HG03432 (cell line): ENCODE measurements around the gene PTPRA.
"Not testable (repeated sequence)": the region's sequence is repeated elsewhere in the genome, so short reads cannot be mapped to it uniquely, and the experiment has no call there.

ENCODE experiments used
- ATAC-seq: cut with Tn5 transposase; IDR thresholded peaks from one replicate; pipeline ENCODE4 v1.9.1; 2021; ENCODE audit warnings: mild to moderate bottlenecking, moderate library complexity; ENCODE audit not compliant: unreplicated experiment

Gene PTPRA

DNA sequence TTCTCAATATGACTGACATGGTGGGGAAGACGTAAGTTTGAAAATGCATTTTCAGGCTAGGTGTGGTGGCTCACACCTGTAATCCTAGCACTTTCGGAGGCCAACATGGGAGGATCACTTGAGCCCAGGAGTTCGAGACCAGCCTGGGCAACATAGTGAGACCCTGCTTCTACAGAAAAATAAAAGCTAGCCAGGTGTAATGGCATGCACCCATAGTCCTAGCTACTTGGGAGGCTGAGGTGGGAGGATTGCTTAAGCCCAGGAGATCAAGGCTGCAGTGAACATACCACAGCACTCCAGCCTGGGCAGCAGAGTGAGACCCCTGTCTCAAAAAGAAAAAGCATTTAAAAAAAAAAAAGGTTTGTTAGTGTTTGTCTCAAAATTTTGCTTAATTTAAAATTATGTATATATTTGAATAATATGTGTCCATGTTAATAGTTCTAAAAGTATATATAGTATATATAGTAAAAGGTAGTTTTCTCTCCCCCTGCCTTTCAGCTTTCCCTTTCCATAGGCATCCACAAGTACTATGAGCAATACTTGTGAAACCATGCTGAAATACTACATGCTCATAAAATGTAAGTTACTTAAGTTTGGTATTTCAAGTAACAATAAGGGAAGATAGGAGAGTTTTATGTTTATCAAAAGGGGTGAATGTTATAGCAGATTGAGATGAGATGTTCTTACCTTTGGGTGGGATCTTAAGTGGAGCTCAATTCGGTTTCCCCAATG, 15.1 kb downstream of the PTPRA start:
- ATAC-seq: no peak

DNA sequence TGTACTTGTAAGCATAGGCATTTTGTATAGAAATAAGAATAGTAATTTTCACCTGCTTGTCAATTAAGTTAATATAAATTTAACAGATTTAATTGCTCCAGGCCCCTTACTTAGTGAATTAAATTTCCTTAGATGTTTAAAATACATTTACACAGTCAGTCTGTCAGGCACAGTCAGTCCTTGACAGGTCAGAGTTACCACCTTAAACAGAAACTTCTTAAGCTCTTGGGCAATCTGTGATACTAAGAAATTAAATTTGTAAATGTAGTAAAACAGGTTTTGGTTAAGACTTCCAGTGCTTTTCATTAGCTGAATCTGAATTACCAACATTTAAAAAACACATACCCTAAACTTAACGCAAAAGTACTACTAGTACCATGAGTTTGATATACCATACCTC, 15.9 kb downstream of the PTPRA start:
- no peak for ATAC-seq

DNA sequence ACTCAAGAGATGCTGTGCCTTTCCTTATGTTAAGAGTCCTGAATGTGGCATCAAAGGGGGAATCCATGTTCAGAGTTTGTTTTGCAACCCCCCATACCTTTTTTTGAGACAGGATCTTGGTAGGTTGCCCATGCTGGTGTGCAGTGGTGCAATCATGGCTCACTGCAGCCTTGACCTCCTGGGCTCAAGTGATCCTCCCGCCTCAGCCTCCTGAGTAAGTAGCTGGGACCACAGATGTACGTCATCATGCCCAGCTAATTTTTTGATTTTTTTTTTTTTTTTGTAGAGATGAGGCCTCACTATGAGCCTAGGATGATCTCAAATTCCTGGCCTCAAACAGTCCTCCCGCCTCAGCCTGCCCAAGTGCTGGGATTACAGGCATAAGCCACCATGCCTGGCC, 16.5 kb downstream of the PTPRA start:
- no peak for ATAC-seq

DNA sequence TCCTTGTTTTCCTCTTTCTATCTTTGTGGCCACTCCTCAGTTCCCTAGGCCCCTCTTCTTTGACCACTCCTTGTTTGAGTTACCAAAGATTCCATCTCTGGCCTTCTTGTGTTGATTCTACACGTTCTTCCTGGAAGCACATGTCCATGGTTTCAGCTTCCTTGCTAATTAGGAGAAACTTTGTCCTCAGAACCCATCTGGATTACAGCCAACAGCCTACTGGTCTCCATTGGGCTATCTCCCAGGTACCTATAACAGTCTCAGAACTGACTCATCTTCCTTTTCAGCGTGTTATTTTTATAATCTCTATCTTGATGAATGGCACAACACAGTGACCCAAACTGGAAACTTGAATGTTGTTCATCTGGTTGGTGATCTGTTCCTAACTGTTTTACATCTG, 17.5 kb downstream of the PTPRA start:
- ATAC-seq: no peak

DNA sequence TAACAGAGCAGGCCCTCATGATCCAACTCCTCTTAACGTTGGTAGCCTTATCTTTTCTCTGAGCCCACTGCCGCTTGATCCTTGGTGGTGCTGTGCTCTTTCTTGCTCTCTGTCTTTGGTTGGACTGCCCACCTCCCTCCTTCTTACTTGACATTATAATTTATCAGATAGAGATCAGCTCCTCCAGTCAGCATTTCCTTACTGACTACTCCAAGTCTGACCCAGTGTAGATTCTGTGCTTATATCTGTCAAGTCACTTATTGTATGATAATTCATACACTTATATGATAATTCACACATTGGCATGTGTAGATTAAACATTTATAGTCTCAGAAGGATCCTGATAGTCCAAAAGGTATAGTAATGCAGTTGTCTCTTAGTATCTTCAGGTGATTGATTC, 18.1 kb downstream of the PTPRA start:
- ATAC-seq: no peak

DNA sequence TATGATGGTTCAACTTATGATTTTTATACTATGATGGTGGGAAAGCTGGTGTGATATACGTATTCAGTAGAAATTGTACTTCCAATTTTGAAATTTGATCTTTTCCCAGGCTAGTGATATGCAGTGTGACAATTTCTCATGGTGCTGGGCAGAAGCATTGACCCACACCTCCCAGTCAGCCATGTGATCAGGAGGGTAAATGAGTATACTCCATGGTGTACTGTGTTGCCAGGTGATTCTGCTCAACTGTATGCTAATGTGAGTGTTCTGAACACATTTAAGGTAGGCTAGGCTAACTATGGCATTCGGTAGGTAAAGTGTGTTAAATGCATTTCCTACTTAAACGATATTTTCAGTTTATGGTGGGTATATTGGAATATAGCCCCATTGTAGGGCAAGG, 19.1 kb downstream of the PTPRA start:
- no peak for ATAC-seq

DNA sequence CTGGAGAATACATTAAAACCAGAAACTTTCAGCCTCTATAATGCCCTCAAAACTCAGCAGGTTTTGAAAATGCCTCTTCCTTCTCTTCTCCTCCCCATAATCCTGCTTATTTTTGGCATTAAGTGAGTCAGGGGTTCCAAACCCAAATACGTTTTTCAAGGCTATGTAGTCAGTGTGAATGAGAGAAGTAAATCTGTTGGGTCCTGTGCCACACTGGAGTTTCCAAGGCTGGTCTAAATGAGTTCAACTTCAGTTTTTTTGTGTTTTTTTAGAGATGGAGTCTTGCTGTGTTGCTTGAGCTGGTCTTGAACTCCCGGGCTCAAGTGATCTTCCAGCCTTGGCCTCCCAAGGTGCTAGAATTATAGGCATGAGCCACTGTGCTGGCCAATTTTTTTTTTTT, 20.9 kb downstream of the PTPRA start:
- ATAC-seq: no peak

DNA sequence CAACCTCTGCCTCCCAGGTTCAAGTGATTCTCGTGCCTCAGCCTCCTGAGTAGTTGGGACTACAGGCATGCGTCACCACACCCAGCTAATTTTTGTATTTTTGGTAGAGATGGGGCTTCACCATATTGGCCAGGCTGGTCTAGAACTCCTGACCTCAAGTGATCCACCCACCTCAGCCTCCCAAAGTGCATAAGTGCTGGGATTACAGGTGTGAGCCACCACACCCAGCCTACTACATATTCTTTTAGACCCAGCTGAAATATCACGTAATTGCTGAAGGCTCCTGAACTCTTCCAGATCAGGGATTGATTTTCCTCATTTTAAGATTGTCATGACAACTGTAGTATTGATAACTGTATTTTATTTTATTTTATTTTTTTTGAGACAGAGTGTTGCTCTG, 21.9 kb downstream of the PTPRA start:
- not testable (repeated sequence) for ATAC-seq

DNA sequence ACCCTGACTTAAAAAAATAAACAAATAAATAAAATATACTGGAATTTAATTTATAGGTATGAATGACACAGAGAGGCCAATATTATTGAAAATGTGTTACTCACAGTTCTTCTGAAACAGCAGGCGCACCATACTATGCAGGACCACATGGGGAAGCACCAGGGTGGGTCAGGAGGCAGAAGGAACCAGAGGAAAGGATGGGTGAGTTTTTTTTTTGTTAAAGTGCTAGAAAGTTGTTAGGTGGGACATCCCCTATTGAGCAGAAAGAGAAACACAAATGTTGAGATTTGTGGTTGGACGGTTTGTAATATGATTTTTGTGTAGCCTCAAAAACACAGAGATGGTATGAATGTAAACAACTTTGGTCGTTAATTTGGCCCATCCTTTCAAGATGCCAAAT, 26.0 kb downstream of the PTPRA start:
- no peak for ATAC-seq

DNA sequence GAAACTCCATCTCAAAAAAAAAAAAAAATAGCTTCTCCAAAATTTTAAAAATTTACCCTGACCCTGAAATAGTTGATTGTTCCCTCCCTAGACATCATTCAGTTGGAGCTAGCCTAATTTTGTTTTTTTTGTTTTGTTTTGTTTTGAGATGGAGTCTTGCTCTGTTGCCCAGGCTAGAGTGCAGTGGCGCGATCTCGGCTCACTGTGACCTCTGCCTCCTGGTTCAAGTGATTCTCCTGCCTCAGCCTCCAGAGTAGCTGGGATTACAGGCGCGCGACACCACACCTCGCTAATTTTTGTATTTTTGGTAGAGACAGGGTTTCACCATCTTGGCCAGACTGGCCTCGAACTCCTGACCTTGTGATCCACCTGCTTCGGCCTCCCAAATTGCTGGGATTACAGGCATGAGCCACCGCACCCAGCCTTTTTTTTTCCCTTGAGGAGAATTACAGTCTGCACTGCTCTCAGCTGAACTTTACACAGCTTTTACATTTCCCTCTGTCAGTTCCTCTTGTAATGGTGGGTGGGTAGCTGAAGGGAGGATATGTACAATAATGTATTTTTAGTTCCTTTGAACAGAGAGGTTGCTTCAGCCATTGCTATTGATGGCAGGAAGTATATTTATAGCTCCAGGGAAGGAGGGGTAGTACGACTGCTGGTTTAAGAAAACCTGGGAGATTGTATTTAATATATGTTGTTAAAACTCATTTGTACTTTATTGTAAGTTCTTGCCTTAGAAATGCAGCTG, 27.7 kb downstream of the PTPRA start:
- ATAC-seq: no peak

DNA sequence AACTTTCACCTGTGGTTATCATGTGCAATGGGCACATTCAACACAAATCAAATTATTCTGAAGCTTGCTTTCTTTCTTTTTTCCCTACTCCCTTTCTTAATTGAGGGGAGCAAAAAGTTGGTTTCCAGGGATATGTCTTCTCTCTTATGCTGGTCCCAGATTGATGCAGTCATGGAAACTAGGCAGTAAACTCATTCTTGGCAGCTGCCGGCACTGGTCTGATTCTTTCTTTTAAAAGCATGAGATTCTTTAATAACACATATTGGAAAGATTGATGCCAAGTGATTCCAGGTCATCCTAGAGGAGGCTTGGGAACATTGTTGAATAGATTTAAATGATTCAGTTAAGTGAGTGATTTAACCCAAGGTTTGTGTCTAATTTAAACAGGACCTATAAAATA, 29.0 kb downstream of the PTPRA start:
- no peak for ATAC-seq

DNA sequence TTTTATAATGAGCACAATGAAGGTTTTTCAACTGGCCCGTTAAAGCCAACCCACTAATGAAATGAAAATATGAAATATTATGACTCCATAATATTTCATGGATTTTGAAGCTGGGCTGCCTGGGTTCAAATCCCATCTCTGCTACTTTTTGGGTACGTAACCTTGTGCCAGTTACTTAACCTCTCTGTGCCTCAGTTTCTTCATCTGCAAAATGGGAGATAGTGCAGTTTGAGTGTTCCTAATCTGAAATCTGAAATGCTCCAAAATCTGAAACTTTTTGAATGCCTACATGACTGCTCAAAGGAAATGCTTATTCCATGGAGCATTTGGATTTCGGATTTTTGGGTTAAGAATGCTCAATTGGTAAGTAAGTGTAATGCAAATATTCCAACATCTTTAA, 29.5 kb downstream of the PTPRA start:
- ATAC-seq: no peak

DNA sequence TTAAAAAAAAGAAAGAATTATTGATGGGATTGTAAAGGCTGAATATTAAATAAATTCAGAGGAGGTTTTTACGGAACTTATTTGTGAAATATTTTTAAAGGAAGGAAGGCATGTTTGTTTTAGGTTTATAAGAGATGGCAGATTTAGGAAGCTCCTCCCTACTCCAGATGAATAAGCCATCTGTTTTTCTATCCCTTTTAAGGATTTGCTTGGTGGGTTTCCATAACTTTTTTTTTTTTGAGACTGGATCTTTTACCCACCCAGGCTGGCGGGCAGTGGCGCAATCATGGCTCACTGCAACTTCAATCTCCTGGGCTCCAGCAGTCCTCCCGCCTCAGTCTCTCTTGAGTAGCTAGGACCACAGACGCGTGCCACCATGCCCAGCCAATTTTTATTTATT, 30.4 kb downstream of the PTPRA start:
- no peak for ATAC-seq

DNA sequence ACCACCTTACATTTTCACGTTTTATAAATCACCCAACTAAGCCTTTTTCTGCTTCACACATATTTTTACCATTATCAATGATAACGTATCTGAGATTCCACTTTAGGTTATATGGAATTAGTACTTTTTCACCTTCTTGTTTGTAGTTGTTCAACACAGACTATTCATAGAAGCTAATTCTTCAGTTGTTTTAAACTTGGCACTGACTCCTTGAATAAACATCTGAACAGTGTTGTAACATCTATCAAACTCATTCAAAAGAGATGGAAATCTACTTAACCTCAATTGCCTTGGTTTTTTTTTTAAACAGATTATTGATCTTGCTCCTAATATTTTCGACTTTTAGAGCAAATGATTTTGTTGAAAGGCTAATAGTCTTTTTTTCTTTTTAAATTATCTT, 34.2 kb downstream of the PTPRA start:
- ATAC-seq: no peak

DNA sequence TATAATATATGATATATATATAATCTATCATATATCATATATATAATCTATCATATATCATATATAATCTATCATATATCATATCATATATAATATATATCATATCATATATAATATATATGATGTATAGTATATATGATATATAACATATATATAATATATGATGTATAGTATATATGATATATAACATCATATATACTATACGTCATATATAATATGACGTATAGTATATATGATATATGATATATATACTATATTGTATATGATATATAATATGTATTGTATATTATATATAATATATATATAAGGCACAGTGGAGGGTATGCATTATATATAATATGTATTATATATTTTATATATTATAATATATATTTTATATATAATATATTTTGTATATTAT, 36.7 kb downstream of the PTPRA start:
- no peak for ATAC-seq

DNA sequence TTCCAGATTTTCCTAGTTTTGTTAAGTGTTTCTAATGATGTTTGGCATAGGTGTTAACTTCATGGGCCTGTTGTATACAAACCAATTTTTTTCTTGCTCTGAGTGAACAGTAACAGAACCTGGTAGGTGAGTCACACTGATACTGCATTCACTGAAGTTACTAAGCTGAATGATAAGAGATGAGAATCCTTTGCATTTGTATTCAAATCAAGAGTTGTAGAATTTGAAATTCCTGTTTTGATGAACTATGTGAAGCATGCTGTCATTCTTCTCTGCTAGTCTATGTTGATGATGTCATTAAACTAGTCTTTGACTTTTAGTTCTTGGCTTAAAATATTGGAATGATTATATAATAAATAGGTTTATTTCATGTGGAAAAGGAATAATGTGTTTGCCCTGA, 37.9 kb downstream of the PTPRA start:
- no peak for ATAC-seq

DNA sequence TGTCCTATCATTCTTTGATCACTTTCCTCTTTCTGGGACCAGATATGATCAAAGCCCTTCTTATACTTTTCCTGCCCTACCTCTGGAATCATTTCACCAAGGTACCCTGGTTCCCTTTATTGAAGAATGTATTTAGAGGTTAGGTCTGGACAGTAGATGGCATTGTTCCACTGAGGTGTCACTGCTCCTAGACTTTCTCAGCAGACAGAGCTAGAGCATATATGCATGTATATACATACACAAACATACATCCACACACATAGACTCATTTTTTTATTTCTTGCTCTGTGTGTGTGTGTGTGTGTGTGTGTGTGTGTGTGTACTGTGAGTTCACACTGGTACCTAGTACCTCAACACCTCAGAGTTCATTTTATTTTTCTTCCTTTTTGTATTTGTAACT, 40.9 kb downstream of the PTPRA start:
- ATAC-seq: no peak

DNA sequence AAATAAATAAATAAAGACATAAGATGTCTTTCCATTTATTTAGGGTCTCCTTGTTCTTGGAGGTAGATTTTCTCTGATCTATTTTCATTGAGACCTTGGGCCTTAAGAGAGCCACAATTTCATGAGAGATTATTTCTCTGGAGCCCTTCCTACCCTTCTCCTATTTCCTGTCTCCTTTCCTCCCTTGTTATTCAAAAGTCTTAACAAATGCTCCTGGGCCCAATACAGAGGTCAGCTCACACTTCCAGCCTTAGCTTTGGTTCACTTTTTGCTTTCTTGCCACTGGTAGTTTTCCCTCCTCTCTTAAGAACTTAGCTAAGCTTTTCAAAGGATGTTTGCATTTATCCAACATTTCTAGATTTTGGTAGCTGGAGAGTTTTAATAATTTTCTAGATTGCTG, 44.0 kb downstream of the PTPRA start:
- ATAC-seq: no peak

DNA sequence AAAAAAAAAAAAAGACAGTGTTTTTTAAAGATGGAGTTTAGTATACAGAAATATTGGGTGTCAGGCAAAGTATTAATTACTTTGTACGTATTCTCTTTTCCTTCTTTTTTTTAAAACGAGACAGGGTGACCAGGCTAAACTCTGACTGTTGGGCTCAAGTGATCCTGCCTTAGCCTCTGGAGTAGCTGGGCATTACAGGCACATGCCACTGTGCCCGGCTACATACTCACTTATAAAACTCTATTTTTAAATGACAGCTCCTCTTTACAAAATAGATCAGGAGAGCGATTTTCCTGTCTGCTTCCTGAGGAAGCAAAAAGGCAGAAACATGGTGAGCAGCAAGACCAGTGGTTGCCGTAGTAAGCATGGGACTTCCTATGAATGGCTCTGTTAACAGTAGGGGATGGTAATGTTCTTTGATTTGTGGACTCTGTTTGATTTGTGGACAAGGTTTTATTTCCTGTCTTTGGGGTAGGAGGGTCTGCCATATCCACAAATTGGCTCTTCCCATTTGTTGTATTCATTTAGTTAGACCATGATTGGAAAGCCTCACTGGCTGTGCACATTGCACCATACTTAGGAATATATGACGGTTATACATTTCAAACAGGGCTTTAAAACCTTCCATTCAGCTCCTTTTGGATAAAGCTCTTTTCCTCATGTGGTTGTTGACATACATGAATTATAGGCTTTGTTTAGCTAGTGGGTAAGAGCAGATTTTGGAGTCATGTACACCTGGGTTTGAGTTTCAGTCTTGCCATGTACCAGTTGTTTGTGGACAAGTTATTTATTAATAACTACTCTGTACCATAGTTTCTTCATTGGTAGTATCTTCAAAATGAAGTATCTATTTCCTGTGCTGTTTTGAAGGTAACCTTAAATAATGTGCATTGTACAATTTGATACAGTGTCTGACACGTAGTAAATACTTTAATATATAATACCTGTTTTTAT, 45.1 kb downstream of the PTPRA start:
- no peak for ATAC-seq

DNA sequence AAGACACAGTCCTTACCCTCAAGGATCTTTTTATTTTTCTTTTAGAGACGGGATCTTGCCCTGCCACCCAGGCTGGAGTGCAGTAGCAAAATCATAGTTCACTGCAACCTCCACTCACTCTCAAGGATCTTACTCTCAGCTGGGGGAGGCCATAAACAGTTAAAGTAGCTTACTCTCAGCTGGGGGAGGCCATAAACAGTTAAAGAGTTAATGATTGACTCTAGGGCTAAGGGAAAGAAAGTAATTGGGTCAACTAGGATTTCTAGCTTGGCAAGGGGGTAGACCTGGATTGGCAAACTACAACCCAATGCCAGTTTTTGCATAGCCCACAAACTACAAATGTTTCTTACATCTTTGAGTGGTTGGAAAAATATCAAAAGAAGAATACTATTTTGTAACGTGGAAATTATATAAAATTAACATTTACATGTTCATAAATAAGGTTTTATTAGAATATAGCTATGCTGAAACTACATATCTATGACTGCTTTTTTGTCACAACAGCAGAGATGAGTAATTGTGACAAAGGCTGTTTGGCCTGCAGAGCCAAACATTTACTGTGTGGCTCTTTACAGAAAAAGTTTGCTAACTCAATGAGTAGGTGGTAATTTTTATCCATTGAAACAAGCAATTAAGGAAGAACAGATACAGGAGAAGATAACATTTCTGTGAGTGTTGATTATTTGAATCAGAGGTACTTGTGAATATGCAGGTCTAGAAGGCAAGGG, 46.4 kb downstream of the PTPRA start:
- ATAC-seq: no peak

DNA sequence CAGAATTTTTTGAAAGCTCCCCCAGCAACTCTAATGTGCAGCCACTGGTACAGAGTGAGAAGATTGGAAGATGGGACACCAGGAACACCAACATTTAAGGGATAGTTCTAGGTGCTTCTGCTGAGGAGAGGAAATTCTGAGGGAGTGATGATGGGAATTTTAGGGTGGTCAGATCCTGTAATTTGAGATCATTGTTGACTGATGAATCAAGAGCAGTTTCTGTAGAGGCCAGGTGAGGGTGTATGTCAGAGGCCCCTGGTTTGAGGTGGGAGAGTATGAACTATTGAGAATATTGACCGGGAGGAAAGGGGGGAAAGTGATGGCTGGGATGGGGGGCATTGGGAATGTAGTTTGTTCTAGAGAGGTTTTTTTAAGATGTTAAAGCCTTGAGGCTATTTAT, 47.2 kb downstream of the PTPRA start:
- ATAC-seq: no peak
